GM12892 (cell line): ENCODE measurements around the gene GCLC.

Experiments used
- POLR2A ChIP-seq: IDR thresholded peaks from 2 replicates; pipeline ENCODE4 v1.6.1; 2011; ENCODE audit warnings: low read depth, low read length, control low read depth
- TAF1 ChIP-seq: IDR thresholded peaks from 2 replicates; pipeline ENCODE4 v1.6.1; 2011; ENCODE audit warnings: low read depth, mild to moderate bottlenecking, control low read depth, low read length, borderline replicate concordance

GRCh38 chr6:53497905-53498304 lies 47.0 kb downstream of the GCLC start:
- TF ChIP-seq POLR2A = no peak
- no peak for TF ChIP-seq TAF1
